ENCODE measurements around the gene FLNA. TPM values are rescaled to one million over a fixed set of nuclear protein-coding genes. Genes with fewer than 3 reads are reported as not detected.
A peak's percentile ranks its signal among the peaks of the same experiment; 100 is the strongest.
"Not testable (repeated sequence)": the region's sequence is repeated elsewhere in the genome, so short reads cannot be mapped to it uniquely, and the experiment has no call there.

Gene FLNA
- total RNA-seq, 2 donors from 2014 or later = 690 to 932 TPM

DNA sequence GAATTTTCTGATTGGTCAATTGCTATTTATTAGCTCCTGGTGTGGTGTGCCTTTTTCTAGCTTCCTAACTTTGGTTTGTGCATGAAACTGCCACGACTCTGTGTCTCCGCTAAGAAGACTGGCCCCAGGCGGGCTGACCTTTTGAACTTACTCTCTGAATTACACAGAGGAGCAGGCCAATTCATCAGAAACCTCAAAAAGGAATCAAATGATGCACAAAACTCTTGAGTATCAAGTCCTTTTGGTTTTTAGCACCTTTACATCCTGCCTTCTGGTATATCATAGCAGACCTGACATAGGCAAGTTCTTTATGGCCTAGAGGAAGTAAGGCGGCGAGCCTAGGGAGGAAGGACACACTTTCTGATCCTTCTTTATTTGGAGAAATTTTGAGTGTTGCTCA, 61.3 kb downstream of the FLNA start:
- no peaks in the 10 kb centered on the region for H3K9me3 Mint-ChIP-seq
- DNase-seq (ENCODE audit: low spot score in 2 of 2) (no peak), ATAC-seq (peak; percentile 76 to 85)
- H3K27ac Mint-ChIP-seq = peak overlapping the region; percentile 85 to 93
- no peaks in the 10 kb centered on the region for H3K36me3 Mint-ChIP-seq

DNA sequence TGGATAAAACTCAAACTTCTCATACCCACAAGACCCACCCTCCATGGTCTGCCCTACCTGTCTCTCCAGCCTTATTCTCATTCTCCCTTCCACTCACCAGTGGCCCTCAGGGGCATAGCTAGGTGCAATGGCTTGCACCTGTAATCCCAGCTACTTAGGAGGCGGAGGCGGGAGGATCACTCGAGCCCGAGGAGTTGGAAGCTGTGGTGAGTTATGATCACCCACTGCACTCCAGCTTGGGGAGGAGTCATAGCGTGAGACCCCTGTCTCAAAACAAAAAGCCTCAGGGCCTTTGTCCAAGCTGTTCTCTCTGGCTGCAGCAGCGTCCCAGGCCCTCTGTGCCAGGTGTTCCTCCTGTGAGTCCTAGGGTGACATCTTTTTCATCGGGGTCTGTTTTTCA, 62.3 kb downstream of the FLNA start:
- ATAC-seq (no peak), DNase-seq (ENCODE audit: low spot score in 2 of 2) (no peak)
- Mint-ChIP-seq H3K9me3 (no peaks in the 10 kb centered on the region), H3K27ac (no peak overlapping the region), H3K36me3 (no peaks in the 10 kb centered on the region)

DNA sequence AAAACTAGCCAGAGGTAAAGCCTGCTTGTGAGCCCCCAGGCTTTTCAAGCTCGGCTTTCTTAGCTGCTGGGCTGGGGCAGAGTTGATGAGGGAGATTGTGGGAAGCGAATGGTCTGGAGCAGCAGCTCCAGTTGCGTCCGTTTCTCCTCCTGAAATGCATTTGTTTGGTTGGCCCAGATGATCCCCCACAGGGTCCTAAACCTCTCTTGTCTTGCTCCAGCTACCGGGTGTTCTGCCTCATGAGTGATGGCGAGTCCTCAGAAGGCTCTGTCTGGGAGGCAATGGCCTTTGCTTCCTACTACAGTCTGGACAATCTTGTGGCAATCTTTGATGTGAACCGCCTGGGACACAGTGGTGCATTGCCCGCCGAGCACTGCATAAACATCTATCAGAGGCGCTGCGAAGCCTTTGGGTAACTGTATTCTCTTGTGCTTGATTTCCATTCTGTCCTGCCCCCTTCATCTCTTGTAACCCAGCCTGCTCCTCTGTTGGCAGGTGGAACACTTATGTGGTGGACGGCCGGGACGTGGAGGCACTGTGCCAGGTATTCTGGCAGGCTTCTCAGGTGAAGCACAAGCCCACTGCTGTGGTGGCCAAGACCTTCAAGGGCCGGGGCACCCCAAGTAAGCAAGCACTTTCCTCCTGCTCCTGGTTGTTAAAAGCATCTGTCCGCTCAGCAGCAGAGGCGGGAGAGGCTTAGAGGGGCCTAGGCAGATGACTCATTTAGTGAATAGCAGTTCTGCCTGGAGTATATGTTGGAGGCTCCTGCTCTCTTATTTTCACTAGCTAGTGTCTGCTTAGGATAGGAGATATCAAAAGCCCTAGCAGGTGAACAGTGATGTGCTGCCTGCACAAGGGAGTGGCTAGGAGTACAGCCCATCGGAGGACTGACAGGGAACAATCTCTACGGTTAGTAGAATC, 63.6 kb downstream of the FLNA start:
- ATAC-seq (peak in 1 of 2 donors; percentile 29), DNase-seq (ENCODE audit: low spot score in 2 of 2) (no peak)
- Mint-ChIP-seq H3K36me3 (no peaks in the 10 kb centered on the region), H3K9me3 (no peaks in the 10 kb centered on the region), H3K27ac (no peak overlapping the region)

DNA sequence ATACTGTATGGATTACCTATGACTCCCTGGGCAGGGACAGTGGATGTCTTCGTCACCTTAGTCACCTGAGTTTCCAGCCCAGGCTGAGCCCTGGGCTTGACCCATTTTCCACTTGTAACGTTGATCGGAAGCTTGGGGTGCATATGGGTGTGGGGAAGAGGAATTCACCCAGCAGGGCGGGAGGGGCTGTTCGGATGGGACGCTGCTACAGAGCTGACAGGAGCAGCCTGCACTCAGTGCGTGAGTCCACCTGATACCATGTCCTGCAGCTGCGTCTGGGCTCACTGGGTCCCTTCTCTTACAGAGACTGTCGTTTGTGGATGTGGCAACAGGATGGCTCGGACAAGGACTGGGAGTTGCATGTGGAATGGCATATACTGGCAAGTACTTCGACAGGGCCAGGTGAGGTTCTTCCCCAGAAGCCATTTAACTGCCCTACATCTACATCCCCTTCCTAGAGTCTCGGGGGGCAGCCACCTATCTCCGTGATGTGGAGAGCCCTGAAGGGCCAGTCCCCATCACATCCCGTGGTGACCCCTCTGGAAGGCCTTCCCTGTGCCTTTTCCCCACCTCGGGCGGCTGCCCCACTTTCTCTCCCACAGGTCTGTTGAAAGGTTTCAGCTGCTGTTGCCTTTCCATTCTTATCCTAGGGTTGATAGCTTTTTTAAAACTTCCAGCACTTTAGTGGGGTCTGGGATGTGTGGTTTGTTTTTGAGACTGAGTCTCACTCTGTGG, 65.2 kb downstream of the FLNA start:
- DNase-seq (ENCODE audit: low spot score in 2 of 2) (no peak), ATAC-seq (no peak)
- no peaks in the 10 kb centered on the region for H3K9me3 Mint-ChIP-seq
- H3K36me3 Mint-ChIP-seq = no peaks in the 10 kb centered on the region
- no peak overlapping the region for H3K27ac Mint-ChIP-seq

DNA sequence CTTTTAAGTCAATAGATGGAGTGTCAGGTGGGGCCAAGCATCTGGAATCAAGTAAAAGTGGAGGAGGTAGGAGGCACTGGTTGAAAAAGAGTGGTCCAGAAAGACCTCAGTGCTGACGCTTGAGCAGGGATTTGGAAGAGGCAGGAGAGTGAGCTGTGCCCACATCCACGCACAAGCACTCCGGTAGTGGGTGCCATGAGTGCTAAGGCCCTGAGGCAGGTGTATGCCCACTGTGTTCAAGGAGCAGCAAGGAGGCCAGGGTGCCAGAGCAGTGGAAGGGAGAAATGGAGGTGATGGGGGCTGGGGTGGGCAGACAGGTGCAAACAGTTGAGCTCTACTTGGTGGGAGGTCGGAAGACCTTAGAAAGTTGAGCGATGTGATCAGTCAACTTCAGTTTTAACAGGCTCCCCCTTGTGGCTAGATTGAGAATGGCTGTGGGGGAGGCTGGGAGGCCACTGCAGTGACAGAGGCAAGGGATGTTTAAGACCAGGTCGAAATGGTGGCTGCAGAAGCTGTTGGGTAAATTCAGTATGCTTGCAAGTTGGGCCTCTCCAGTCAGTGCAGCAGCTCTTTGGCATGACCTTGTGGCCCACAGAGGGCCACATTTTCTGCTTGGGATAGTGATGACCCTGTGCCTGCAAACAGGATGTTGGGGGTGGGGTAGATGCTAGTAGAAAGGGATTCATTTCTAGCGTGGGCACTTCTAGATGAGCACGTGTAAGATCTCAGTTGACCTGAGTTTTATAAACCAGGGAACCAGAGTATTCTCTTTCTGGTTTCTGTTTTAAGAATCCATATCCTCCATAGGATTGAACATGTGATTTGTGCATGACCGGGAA, 66.1 kb downstream of the FLNA start:
- DNase-seq (ENCODE audit: low spot score in 2 of 2) (peak; percentile 58 to 81), ATAC-seq (peak; percentile 63 to 73)
- H3K27ac Mint-ChIP-seq = no peak overlapping the region
- H3K9me3 Mint-ChIP-seq = no peaks in the 10 kb centered on the region
- no peaks in the 10 kb centered on the region for H3K36me3 Mint-ChIP-seq

DNA sequence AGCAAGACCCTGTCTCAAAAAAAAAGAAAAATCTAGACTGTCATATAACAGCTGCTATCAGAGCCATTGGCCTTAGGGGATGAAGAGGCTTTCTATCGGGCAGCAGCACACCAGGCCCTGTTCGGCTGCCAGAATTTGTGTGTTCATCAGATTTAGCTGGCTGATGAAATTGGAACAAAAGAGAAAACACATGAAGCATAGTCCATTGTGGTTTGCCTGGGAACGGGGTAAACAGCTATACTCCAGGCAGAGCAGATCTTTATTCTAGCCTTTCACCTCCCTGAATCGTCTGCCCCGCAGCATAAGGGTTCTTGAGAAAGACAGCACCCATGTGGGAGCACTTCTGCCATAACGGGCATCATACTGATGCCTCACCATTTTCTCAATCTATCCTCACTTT, 67.2 kb downstream of the FLNA start:
- Mint-ChIP-seq H3K27ac (no peak overlapping the region), H3K36me3 (no peaks in the 10 kb centered on the region), H3K9me3 (no peaks in the 10 kb centered on the region)
- ATAC-seq (no peak), DNase-seq (ENCODE audit: low spot score in 2 of 2) (no peak)

DNA sequence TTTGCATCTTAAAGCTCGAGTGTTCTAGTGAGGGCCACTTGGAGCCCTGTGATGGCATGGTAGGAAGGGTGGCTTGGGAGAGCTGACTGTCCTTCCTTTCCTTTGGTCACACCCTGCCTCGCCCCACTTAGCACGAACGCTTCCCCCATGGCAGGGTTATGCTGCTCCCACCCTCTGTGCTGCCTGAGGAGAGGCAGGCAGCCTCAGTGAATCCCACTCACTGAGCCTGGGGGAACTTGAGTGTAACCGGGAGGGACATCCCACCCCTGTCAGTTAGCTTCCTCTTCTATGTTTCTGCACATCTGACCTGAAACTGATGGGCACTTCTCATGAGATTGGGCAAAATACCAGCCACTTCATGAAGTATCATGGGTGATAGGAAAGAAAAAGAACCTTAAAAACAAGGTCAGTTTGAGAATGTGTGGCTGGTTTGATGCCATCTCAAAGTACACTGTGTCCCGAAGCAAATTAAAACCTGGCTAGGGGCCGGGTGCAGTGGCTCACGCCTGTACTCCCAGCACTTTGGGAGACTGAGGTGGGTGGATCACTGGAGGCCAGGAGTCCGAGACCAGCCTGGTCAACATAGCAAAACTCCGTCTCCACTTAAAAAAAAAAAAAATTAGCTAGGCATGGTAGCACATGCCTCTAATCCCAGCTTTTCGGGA, 68.8 kb downstream of the FLNA start:
- no peak for DNase-seq (ENCODE audit: low spot score in 2 of 2)
- Mint-ChIP-seq H3K9me3 (no peaks in the 10 kb centered on the region), H3K27ac (no peak overlapping the region), H3K36me3 (no peaks in the 10 kb centered on the region)
- no peak for ATAC-seq

DNA sequence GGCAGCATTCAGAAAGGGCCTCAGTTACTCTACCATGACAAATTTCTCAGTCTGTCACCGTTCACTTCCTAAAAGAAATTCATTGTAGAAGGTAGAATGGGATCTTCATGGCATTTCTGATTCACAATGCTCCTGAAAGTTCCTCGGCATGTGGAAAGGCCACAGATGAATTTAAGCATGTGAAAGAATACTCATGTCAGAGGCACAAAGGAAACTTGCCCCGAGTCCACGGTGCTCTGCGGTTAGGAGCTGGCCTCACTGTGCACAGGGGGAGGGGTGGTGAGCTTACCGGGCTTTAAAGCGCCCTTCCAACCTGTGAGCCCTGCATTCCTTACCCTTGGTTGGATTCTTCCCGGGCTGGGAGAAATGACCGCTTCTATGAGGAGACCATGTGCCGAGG, 69.6 kb downstream of the FLNA start:
- ATAC-seq (no peak), DNase-seq (ENCODE audit: low spot score in 2 of 2) (no peak)
- Mint-ChIP-seq H3K36me3 (no peaks in the 10 kb centered on the region), H3K9me3 (no peaks in the 10 kb centered on the region), H3K27ac (no peak overlapping the region)

DNA sequence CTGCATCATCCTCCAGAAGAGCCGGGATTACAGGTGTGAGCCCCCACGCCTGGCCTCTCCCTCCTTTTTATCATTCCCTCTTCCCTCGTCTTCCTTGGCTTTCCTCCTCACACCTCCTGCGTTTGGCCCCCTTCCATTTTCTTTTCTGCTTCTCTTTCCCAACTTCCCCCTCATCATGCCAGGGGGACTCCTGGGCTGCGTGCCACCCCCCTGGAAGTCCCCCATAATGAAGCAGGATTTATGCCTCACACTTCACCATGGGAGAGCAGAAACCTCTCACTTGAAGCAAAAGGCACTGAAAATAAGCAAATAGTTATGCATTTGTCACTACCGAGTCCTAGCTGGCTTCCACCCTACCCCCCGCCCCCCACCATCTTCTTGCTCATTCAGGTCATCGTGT, 71.0 kb downstream of the FLNA start:
- no peak for ATAC-seq
- no peak for DNase-seq (ENCODE audit: low spot score in 2 of 2)
- H3K9me3 Mint-ChIP-seq = no peaks in the 10 kb centered on the region
- H3K27ac Mint-ChIP-seq = no peak overlapping the region
- no peaks in the 10 kb centered on the region for H3K36me3 Mint-ChIP-seq

DNA sequence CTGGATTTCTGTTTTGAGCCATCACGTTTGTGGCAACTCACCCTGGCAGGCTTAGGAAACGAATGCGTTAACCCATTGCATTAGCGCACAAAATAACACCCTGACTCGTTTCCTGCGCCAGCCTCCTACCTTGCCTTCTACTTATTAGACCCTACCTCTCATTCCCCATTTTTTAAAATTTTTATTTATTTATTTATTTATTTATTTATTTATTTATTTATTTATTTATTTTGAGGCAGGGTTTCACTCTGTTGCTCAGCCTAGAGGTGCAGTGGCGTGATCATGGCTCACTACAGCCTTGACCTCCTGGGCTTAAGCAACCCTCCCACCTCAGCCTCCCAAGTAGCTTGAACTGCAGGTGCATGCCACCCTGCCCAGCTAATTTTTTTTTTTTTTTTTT, 71.4 kb downstream of the FLNA start:
- H3K36me3 Mint-ChIP-seq; H3K27ac Mint-ChIP-seq; H3K9me3 Mint-ChIP-seq; DNase-seq (ENCODE audit: low spot score in 2 of 2); ATAC-seq: not testable (repeated sequence)

DNA sequence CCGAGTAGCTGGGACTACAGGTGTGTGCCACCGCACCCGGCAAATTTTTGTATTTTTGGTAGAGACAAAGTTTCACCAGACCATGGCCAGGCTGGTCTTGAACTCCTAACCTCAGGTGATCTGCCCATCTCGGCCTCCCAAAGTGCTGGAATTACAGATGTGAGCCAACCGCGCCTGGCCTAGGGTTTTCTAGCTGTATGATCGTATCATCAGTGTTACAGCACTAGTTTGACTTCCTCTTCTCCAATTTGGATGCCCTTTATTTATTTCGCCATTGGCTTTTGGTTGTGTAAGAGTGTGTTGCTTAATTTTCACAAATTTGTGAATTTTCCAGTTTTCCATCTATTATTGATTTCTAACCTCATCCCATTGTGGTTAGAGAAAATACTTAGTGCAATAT, 73.6 kb downstream of the FLNA start:
- ATAC-seq (no peak), DNase-seq (ENCODE audit: low spot score in 2 of 2) (no peak)
- no peak overlapping the region for H3K27ac Mint-ChIP-seq
- H3K9me3 Mint-ChIP-seq = no peaks in the 10 kb centered on the region
- H3K36me3 Mint-ChIP-seq = no peaks in the 10 kb centered on the region

Other genes starting within 250 kb of the FLNA start
- not detected for gene OPN1LW, start 230.4 kb downstream of the FLNA start, total RNA-seq
- not detected for gene OPN1MW, start 192.0 kb downstream of the FLNA start, total RNA-seq
- not detected for gene OPN1MW2, start 154.9 kb downstream of the FLNA start, total RNA-seq
- not detected for gene OPN1MW3, start 117.1 kb downstream of the FLNA start, total RNA-seq
- gene TEX28, start 79.5 kb downstream of the FLNA start, total RNA-seq = not detected
- gene TKTL1, start 78.8 kb downstream of the FLNA start, total RNA-seq = under 1 TPM; 0.48 to 0.56 TPM
- gene EMD, start 4.7 kb upstream of the FLNA start, total RNA-seq = 10 to 100 TPM; 79.3 to 83.0 TPM
- gene RPL10, start 23.7 kb upstream of the FLNA start, total RNA-seq = 1,000 to 10,000 TPM; 1,357 to 2,520 TPM
- gene DNASE1L1, start 34.6 kb upstream of the FLNA start, total RNA-seq = 10 to 100 TPM; 14.7 to 20.6 TPM
- 10 to 100 TPM; 24.7 to 62.4 TPM for gene TAFAZZIN, start 36.9 kb upstream of the FLNA start, total RNA-seq
- gene ATP6AP1, start 54.0 kb upstream of the FLNA start, total RNA-seq = 10 to 100 TPM; 26.9 to 44.5 TPM
- 100 to 1,000 TPM in 1 of 2 donors, 10 to 100 TPM in 1; 96.4 to 213 TPM for gene GDI1, start 62.5 kb upstream of the FLNA start, total RNA-seq
- 10 to 100 TPM; 53.0 to 68.5 TPM for gene FAM50A, start 69.5 kb upstream of the FLNA start, total RNA-seq
- gene PLXNA3, start 83.6 kb upstream of the FLNA start, total RNA-seq = 10 to 100 TPM; 37.2 to 40.4 TPM
- 10 to 100 TPM; 44.9 to 46.0 TPM for gene LAGE3, start 104.6 kb upstream of the FLNA start, total RNA-seq
- gene UBL4A, start 112.0 kb upstream of the FLNA start, total RNA-seq = 10 to 100 TPM; 39.6 to 40.4 TPM
- gene SLC10A3, start 116.0 kb upstream of the FLNA start, total RNA-seq = 10 to 100 TPM in 1 of 2 donors, 1 to 10 TPM in 1; 9.8 to 15.6 TPM
- 10 to 100 TPM; 27.7 to 32.7 TPM for gene FAM3A, start 141.6 kb upstream of the FLNA start, total RNA-seq
- 10 to 100 TPM; 74.2 to 75.9 TPM for gene G6PD, start 172.2 kb upstream of the FLNA start, total RNA-seq
- 10 to 100 TPM; 34.2 to 35.0 TPM for gene IKBKG, start 173.0 kb upstream of the FLNA start, total RNA-seq
- gene CTAG1A, start 210.5 kb upstream of the FLNA start, total RNA-seq = not detected
- gene CTAG1B, start 244.6 kb upstream of the FLNA start, total RNA-seq = not detected